Cardiac muscle cell (in vitro differentiated cells and primary cell): Measurements from ENCODE around the gene C5orf46. TPM values are rescaled to one million over a fixed set of nuclear protein-coding genes. Genes with fewer than 3 reads are reported as not detected.

Source experiments
- polyA plus RNA-seq: library from polyadenylated mRNA; unstranded; fragments of >200 nt; fragmentation: Nextera tagmentation; extraction: Ambion mirVana; gene quantifications from 2 replicates; pipeline ENCODE4 v1.2.1, GENCODE V29; 2016
- total RNA-seq: library from RNA; depleted of rRNA; stranded (reverse); fragments of >200 nt; gene quantifications from 2 replicates; pipeline ENCODE4 v1.2.3, GENCODE V29; 2016

C5orf46 gene
- total and polyA plus RNA-seq, 2 experiments from 2014 or later: 0.43 TPM; not detected in 1

Other genes with a start within 250 kb of the C5orf46 start
- gene JAKMIP2, start 123.8 kb downstream of the C5orf46 start, total RNA-seq: 15.9 and 19.6 TPM in 2 replicates
- 14.5 and 20.0 TPM in 2 replicates for gene JAKMIP2, start 123.8 kb downstream of the C5orf46 start, polyA plus RNA-seq
- gene SPINK1, start 74.9 kb downstream of the C5orf46 start, total RNA-seq: not detected in 2 replicates
- 2.6 TPM in 1 of 2 replicates, not detected in the other for gene SPINK1, start 74.9 kb downstream of the C5orf46 start, polyA plus RNA-seq
- not detected in 2 replicates for gene SCGB3A2, start 27.8 kb downstream of the C5orf46 start, total RNA-seq
- 0.37 TPM in 1 of 2 replicates, not detected in the other for gene SCGB3A2, start 27.8 kb downstream of the C5orf46 start, polyA plus RNA-seq
- gene SPINK5, start 157.4 kb upstream of the C5orf46 start, total RNA-seq: 5.3 and 6.1 TPM in 2 replicates
- gene SPINK5, start 157.4 kb upstream of the C5orf46 start, polyA plus RNA-seq: 3.5 and 5.5 TPM in 2 replicates